ENCODE measurements around the gene LRFN4.

GRCh38 chr11:66835768-66836405 is 21.0 kb upstream of the LRFN4 start:
- TF ChIP-seq BRCA1 (IDR thresholded peaks at IDR 0.05; ENCODE audit: low read depth, low read length) (no peak), SP1 (IDR thresholded peaks at IDR 0.05; ENCODE audit: low read depth, low read length) (no peak), JUND (IDR thresholded peaks at IDR 0.05; ENCODE audit: low read length) (no peak), POLR2A (IDR thresholded peaks at IDR 0.05; ENCODE audit: control extremely low read depth in 1 of 2, low read depth in 2 of 2, low read length in 2 of 2) (no peak), SUZ12 (IDR thresholded peaks at IDR 0.05; ENCODE audit: low read length) (no peak), HDAC2 (IDR thresholded peaks at IDR 0.05; ENCODE audit: borderline replicate concordance in 1 of 2, low read depth in 2 of 2, low read length in 2 of 2) (no peak), PHF8 (conservative IDR thresholded peaks at IDR 0.05; ENCODE audit: low read depth, low read length) (no peak), RAD21 (IDR thresholded peaks at IDR 0.05 in 1 of 2, conservative IDR thresholded peaks at IDR 0.05 in 1 of 2; ENCODE audit: low read depth in 2 of 2, low read length in 2 of 2) (no peak), YY1 (IDR thresholded peaks at IDR 0.05; ENCODE audit: low read depth, low read length) (no peak)
- TF ChIP-seq, protein P1, sequence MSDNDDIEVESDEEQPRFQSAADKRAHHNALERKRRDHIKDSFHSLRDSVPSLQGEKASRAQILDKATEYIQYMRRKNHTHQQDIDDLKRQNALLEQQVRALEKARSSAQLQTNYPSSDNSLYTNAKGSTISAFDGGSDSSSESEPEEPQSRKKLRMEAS (IDR thresholded peaks at IDR 0.05) = no peak
- TF ChIP-seq, protein P2, sequence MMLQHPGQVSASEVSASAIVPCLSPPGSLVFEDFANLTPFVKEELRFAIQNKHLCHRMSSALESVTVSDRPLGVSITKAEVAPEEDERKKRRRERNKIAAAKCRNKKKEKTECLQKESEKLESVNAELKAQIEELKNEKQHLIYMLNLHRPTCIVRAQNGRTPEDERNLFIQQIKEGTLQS (IDR thresholded peaks at IDR 0.05; ENCODE audit: insufficient read depth, low read depth, low read length) = no peak
- TF ChIP-seq, protein P3, sequence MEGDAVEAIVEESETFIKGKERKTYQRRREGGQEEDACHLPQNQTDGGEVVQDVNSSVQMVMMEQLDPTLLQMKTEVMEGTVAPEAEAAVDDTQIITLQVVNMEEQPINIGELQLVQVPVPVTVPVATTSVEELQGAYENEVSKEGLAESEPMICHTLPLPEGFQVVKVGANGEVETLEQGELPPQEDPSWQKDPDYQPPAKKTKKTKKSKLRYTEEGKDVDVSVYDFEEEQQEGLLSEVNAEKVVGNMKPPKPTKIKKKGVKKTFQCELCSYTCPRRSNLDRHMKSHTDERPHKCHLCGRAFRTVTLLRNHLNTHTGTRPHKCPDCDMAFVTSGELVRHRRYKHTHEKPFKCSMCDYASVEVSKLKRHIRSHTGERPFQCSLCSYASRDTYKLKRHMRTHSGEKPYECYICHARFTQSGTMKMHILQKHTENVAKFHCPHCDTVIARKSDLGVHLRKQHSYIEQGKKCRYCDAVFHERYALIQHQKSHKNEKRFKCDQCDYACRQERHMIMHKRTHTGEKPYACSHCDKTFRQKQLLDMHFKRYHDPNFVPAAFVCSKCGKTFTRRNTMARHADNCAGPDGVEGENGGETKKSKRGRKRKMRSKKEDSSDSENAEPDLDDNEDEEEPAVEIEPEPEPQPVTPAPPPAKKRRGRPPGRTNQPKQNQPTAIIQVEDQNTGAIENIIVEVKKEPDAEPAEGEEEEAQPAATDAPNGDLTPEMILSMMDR (IDR thresholded peaks at IDR 0.05; ENCODE audit: control extremely low read depth in 1 of 3, insufficient read depth in 1 of 3, low read depth in 1 of 3, low read length in 3 of 3) = no peak

All from H1 (cell line).